Adrenal gland (tissue), 12 donors: Measurements from ENCODE around the gene ARHGEF11. TPM values are rescaled to one million over a fixed set of nuclear protein-coding genes. Genes with fewer than 3 reads are reported as not detected.

Experiments
- DNase-seq, 7 donors: peaks; one replicate each; pipeline ENCODE4 v3.0.0-alpha.2; 2019 to 2020
- H3K27ac ChIP-seq, 5 donors: fragments of 200-600 bp; sonication (generic) in 4 of 5; 1 replicate in 3 of 5; 2 replicates in 2 of 5; pipeline versions ENCODE4 v1.5.1 to v1.8.0; 2016 to 2020; ENCODE audit warnings: mild to moderate bottlenecking in 1 of 5
- H3K27me3 ChIP-seq: fragments of 200-600 bp; 2 replicates; pipeline ENCODE4 v1.8.0; 2021
- H3K36me3 ChIP-seq, 2 donors: fragments of 200-600 bp; replicated peaks in 1 of 2; 1 replicate in 1 of 2; 2 replicates in 1 of 2; pipeline versions ENCODE4 v1.5.1 to v1.8.0; 2018 to 2022
- H3K4me1 ChIP-seq, 2 donors: fragments of 200-600 bp; replicated peaks in 1 of 2; 1 replicate in 1 of 2; 2 replicates in 1 of 2; pipeline versions ENCODE4 v1.5.1 to v1.8.0; 2018 to 2021
- H3K4me3 ChIP-seq, 4 donors: fragments of 200-600 bp; sonication (generic) in 3 of 4; one replicate each; pipeline ENCODE4 v1.5.1; 2016 to 2018
- H3K9me3 ChIP-seq, 3 donors: fragments of 200-600 bp; sonication (generic) in 1 of 3; replicated peaks in 1 of 3; 1 replicate in 2 of 3; 2 replicates in 1 of 3; pipeline versions ENCODE4 v1.5.1 to v1.8.0; 2016 to 2021
- POLR2A ChIP-seq, 2 donors: fragments of 450-650 bp; IDR thresholded peaks; one replicate each; pipeline ENCODE4 v1.6.1; 2017; ENCODE audit warnings: antibody characterized with exemption in 2 of 2, mild to moderate bottlenecking in 2 of 2, moderate library complexity in 1 of 2
- WGBS, 4 donors: extraction: QIAGEN DNeasy Blood & Tissue Kit in 2 of 4; methylation state at CpG; one replicate each; pipeline versions ENCODE4 v1.1.5 to v1.1.7; 2013 to 2017; 5-methylcytosine and 5-hydroxymethylcytosine counted together
- intact Hi-C, 2 donors: fragments of 100-400 bp; cut with DNase I; formaldehyde crosslinking; loops; one replicate each; pipeline versions ENCODE4 v1.14.1 to v1.15.0; 2022 to 2023
- polyA plus RNA-seq, 3 donors: library from polyadenylated mRNA; stranded (reverse); fragments of 200-250 nt in 2 of 3; fragments of 350-450 nt in 1 of 3; fragmentation: Illumina TruSeq in 1 of 3; extraction: RNeasy Lipid Tissue Mini Kit (QIAGEN cat#74804) in 1 of 3; gene quantifications; one replicate each; pipeline ENCODE4 v1.2.3, GENCODE V29; 2013 to 2014
- total RNA-seq, 9 donors: library from RNA; depleted of rRNA in 4 of 9; stranded (reverse); fragments of >200 nt in 4 of 9; fragments of 120-200 nt in 1 of 9; fragmentation: NEBNext Ultra II Directional in 1 of 9; extraction: Animal tissue kit (Norgen Biotek cat#: 25700) in 1 of 9; gene quantifications; one replicate each; pipeline versions ENCODE4 v1.1.0 to v1.2.4, GENCODE V29; 2013 to 2023
- TF ChIP-seq, protein P1 (sequence below), 6 experiments: fragments of 450-650 bp in 4 of 6; fragments of 200-600 bp in 2 of 6; sonication (generic) in 1 of 6; IDR thresholded peaks; 1 replicate in 5 of 6; 2 replicates in 1 of 6; pipeline versions ENCODE4 v1.5.1 to v1.8.0; 2016 to 2021; ENCODE audit warnings: antibody characterized with exemption in 6 of 6, mild to moderate bottlenecking in 2 of 6, moderate library complexity in 1 of 6
- donor health status: healthy with polysubstance abuse.
- donor health status: Bipolar disorder and iron deficiency.
- donor health status: DM: yes; HTN: yes; CAD: no.
- donor health status: DM: no; HTN: no; CAD: no.
- donor health status: DM: no; HTN: no; CAD: no.
- donor health status: DM: yes; HTN: yes; CAD: no.

Gene ARHGEF11
- total and polyA plus RNA-seq, 12 donors = 14.2 to 69.2 (median 38.3) TPM

DNA sequence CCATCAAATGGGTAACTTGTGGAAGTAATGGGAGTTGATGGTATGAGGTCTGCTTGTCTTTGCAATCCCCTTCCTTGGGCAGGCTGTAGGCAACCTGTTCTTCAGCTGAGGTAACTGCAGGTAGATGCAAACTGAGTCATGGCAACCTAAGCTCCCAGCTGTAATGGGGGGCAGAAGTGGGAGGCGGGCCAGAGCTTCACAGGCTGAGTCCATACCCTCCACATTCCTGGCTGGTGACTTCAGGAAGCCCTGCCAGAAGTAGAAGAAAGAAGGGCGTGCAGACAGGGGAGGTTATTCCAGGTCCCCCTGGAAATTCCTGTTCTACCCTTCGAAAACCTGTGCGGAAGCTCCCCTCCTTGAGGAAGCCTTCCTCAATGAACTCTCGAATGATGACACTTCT lies 44.9 kb downstream of the ARHGEF11 start:
- Histone ChIP-seq H3K36me3 (no peaks in the 10 kb centered on the region), H3K4me3 (no peak overlapping the region), H3K4me1 (peaks cover 0 to 35% of the 10 kb centered on the region in 2 donors), H3K27me3 (no peaks in the 10 kb centered on the region), H3K9me3 (no peaks in the 10 kb centered on the region), H3K27ac (no peak overlapping the region)
- intact Hi-C loops = no loop called here
- DNase-seq = no peak
- 94 to 98% (median 97%) methylated on average over 5 of the region's 5 CpGs for WGBS, 4 donors
- no peak for TF ChIP-seq POLR2A (IDR thresholded peaks at IDR 0.05)
- TF ChIP-seq, protein P1, sequence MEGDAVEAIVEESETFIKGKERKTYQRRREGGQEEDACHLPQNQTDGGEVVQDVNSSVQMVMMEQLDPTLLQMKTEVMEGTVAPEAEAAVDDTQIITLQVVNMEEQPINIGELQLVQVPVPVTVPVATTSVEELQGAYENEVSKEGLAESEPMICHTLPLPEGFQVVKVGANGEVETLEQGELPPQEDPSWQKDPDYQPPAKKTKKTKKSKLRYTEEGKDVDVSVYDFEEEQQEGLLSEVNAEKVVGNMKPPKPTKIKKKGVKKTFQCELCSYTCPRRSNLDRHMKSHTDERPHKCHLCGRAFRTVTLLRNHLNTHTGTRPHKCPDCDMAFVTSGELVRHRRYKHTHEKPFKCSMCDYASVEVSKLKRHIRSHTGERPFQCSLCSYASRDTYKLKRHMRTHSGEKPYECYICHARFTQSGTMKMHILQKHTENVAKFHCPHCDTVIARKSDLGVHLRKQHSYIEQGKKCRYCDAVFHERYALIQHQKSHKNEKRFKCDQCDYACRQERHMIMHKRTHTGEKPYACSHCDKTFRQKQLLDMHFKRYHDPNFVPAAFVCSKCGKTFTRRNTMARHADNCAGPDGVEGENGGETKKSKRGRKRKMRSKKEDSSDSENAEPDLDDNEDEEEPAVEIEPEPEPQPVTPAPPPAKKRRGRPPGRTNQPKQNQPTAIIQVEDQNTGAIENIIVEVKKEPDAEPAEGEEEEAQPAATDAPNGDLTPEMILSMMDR (IDR thresholded peaks at IDR 0.05) = no peak

GRCh38 chr1:156999596-157000320 lies 45.8 kb downstream of the ARHGEF11 start:
- no peaks in the 10 kb centered on the region for H3K27me3 ChIP-seq
- TF ChIP-seq POLR2A (IDR thresholded peaks at IDR 0.05) = no peak
- TF ChIP-seq, protein P1 (IDR thresholded peaks at IDR 0.05) = no peak
- H3K4me3 ChIP-seq = no peak overlapping the region
- DNase-seq = no peak
- no peak overlapping the region for H3K27ac ChIP-seq
- peaks cover 0 to 25% of the 10 kb centered on the region in 2 donors for H3K4me1 ChIP-seq
- H3K9me3 ChIP-seq = no peaks in the 10 kb centered on the region
- H3K36me3 ChIP-seq = no peaks in the 10 kb centered on the region
- 77 to 93% (median 92%) methylated on average over 9 of the region's 9 CpGs for whole genome bisulfite sequencing, 4 donors
- intact Hi-C loops = no loop called here

- H3K9me3 ChIP-seq = no peaks in the 10 kb centered on the region
- no peak for DNase-seq
- no peaks in the 10 kb centered on the region for H3K27me3 ChIP-seq
- no peak overlapping the region for H3K27ac ChIP-seq
- no peaks in the 10 kb centered on the region for H3K36me3 ChIP-seq
- intact Hi-C loops = no loop called here
- 76 to 87% (median 81%) methylated on average over 7 of the region's 7 CpGs for WGBS, 4 donors
- no peak for TF ChIP-seq POLR2A (IDR thresholded peaks at IDR 0.05)
- TF ChIP-seq, protein P1 (IDR thresholded peaks at IDR 0.05) = no peak
- no peak overlapping the region for H3K4me3 ChIP-seq
- peaks cover 0 to 22% of the 10 kb centered on the region in 2 donors for H3K4me1 ChIP-seq
Observed at GRCh38 chr1:156998840-156999500, 46.6 kb downstream of the ARHGEF11 start.

DNA sequence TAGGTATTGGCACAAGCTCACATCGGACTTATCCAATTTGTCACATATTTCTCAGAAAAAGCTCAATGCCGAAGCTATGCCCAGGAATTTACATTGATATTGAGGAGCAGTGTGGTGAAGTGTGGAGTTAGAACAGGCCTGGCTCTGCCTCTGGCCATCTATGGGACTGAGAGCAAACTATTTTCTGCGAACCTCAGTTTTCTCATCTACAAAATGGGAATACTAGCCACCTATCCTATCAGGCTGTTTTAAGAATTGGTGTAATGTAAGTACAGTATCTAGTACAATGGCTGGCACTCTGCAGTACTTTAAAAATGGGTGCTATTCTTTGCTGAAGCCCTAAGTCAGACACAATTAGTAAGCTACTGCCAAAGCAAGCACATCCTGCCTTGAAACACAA lies 47.2 kb downstream of the ARHGEF11 start:
- peaks cover 0 to 17% of the 10 kb centered on the region in 2 donors for H3K4me1 ChIP-seq
- H3K27me3 ChIP-seq = no peaks in the 10 kb centered on the region
- no peak overlapping the region for H3K27ac ChIP-seq
- WGBS, 4 donors = 75 to 87% (median 81%) methylated on average over 3 of the region's 3 CpGs
- no peaks in the 10 kb centered on the region for H3K36me3 ChIP-seq
- intact Hi-C loops = no loop called here
- no peak for DNase-seq
- no peak overlapping the region for H3K4me3 ChIP-seq
- no peak for TF ChIP-seq POLR2A (IDR thresholded peaks at IDR 0.05)
- TF ChIP-seq, protein P1 (IDR thresholded peaks at IDR 0.05) = no peak
- H3K9me3 ChIP-seq = no peaks in the 10 kb centered on the region
